H1 (cell line): ENCODE measurements around the gene CDCA4. TPM values are rescaled to one million over a fixed set of nuclear protein-coding genes. Genes with fewer than 3 reads are reported as not detected.

ENCODE experiments used
- CTCF ChIA-PET: fragments of 300-600 bp; sonication (Branson Sonifier 250); formaldehyde crosslinking; loops from one replicate; lab custom pipeline; 2021; ENCODE audit not compliant: partially characterized antibody; lab: Charles Lee
- POLR2A ChIA-PET: fragments of 300-600 bp; sonication (Branson Sonifier 250); formaldehyde crosslinking; loops from one replicate; lab custom pipeline; 2021; ENCODE audit warnings: inconsistent platforms; ENCODE audit not compliant: partially characterized antibody; lab: Charles Lee
- DNase-seq, 2 experiments: peaks; one replicate each; pipeline versions ENCODE4 v3.0.0 to v3.0.0-alpha.2; 2010 to 2022; ENCODE audit warnings: low spot score in 2 of 2, low read depth in 1 of 2, mixed read lengths in 1 of 2
- FAIRE-seq: peaks from 2 replicates; lab custom pipeline; 2011; peaks lifted over from hg19 to GRCh38; lab: Jason Lieb, UNC
- H2AFZ ChIP-seq: 2 replicates; pipeline ENCODE4 v1.8.1; 2012; ENCODE audit warnings: low read length, inconsistent platforms
- H2AK5ac ChIP-seq: 2 replicates; pipeline ENCODE4 v1.6.1; 2013; ENCODE audit warnings: low read depth, low read length
- H2BK120ac ChIP-seq: replicated peaks from 2 replicates; pipeline ENCODE3; 2013; ENCODE audit warnings: low read depth, low read length, inconsistent platforms
- H2BK12ac ChIP-seq: 2 replicates; pipeline ENCODE4 v1.6.1; 2013; ENCODE audit warnings: low read depth, low read length
- H2BK15ac ChIP-seq: 2 replicates; pipeline ENCODE4 v1.6.1; 2013; ENCODE audit warnings: low read length
- H2BK20ac ChIP-seq: 2 replicates; pipeline ENCODE4 v1.6.1; 2013; ENCODE audit warnings: low read length
- H2BK5ac ChIP-seq: 2 replicates; pipeline ENCODE4 v1.6.1; 2013; ENCODE audit warnings: low read depth, low read length
- H3K14ac ChIP-seq: 2 replicates; pipeline ENCODE4 v1.6.1; 2013; ENCODE audit warnings: inconsistent platforms; ENCODE audit not compliant: insufficient read length
- H3K18ac ChIP-seq: 2 replicates; pipeline ENCODE4 v1.6.1; 2013; ENCODE audit warnings: low read length; ENCODE audit errors: extremely low read depth
- H3K23ac ChIP-seq: 2 replicates; pipeline ENCODE4 v1.6.1; 2013; ENCODE audit warnings: inconsistent platforms; ENCODE audit not compliant: insufficient read length
- H3K23me2 ChIP-seq: 2 replicates; pipeline ENCODE4 v1.6.1; 2013; ENCODE audit warnings: low read depth, low read length
- H3K27ac ChIP-seq: 2 replicates; pipeline ENCODE4 v1.6.1; 2011; ENCODE audit warnings: low read depth, low read length, inconsistent platforms
- H3K27me3 ChIP-seq, 4 experiments: replicated peaks in 1 of 4; 1 replicate in 1 of 4; 2 replicates in 3 of 4; pipeline versions ENCODE4 v1.6.1 to v1.8.1; 2011 to 2013; ENCODE audit warnings: low read length in 3 of 4, mild to moderate bottlenecking in 3 of 4, inconsistent platforms in 2 of 4, mixed read lengths in 2 of 4, moderate library complexity in 1 of 4; ENCODE audit not compliant: control insufficient read depth in 3 of 4, insufficient read depth in 3 of 4; ENCODE audit errors: extremely low read depth in 1 of 4
- H3K36me3 ChIP-seq, 4 experiments: 2 replicates each; pipeline versions ENCODE4 v1.6.1 to v1.8.1; 2011 to 2013; ENCODE audit warnings: mild to moderate bottlenecking in 4 of 4, low read length in 3 of 4, moderate library complexity in 2 of 4, control low read depth in 1 of 4, inconsistent platforms in 1 of 4; ENCODE audit not compliant: insufficient read depth in 4 of 4, control insufficient read depth in 2 of 4
- H3K4ac ChIP-seq: replicated peaks from 2 replicates; pipeline ENCODE3; 2013; ENCODE audit warnings: low read length, low read depth, mixed read lengths, inconsistent platforms; ENCODE audit not compliant: insufficient read length
- H3K4me1 ChIP-seq, 4 experiments: replicated peaks in 1 of 4; 1 replicate in 1 of 4; 2 replicates in 3 of 4; pipeline versions ENCODE4 v1.6.1 to v1.8.1; 2011 to 2013; ENCODE audit warnings: low read length in 3 of 4, inconsistent platforms in 2 of 4, mixed read lengths in 1 of 4; ENCODE audit not compliant: insufficient read depth in 4 of 4, control insufficient read depth in 3 of 4
- H3K4me2 ChIP-seq, 2 experiments: 2 replicates each; pipeline versions ENCODE4 v1.6.1 to v1.8.1; 2011 to 2013; ENCODE audit warnings: low read depth in 2 of 2, low read length in 2 of 2, control low read depth in 1 of 2, inconsistent platforms in 1 of 2, mild to moderate bottlenecking in 1 of 2; ENCODE audit not compliant: insufficient read depth in 1 of 2
- H3K4me3 ChIP-seq, 4 experiments: fragments of 200-600, 300-600 bp in 1 of 4; sonication (generic), shearing (Covaris generic), sonication (Bioruptor Twin) in 1 of 4; 2 replicates each; pipeline versions ENCODE4 v1.5.1 to v1.8.1; 2011 to 2016; ENCODE audit warnings: low read length in 4 of 4, low read depth in 3 of 4, control low read depth in 2 of 4, inconsistent platforms in 2 of 4, mild to moderate bottlenecking in 2 of 4, mixed read lengths in 1 of 4, moderate library complexity in 1 of 4; ENCODE audit not compliant: insufficient read depth in 2 of 4; ENCODE audit errors: extremely low read depth in 1 of 4
- H3K56ac ChIP-seq: replicated peaks from 2 replicates; pipeline ENCODE3; 2013; ENCODE audit warnings: low read depth, mild to moderate bottlenecking, mixed read lengths, low read length, inconsistent platforms; ENCODE audit not compliant: insufficient read length
- H3K79me1 ChIP-seq: 2 replicates; pipeline ENCODE4 v1.6.1; 2013; ENCODE audit warnings: low read depth, low read length, control low read depth
- H3K79me2 ChIP-seq, 2 experiments: 2 replicates each; pipeline versions ENCODE4 v1.6.1 to v1.8.1; 2012 to 2013; ENCODE audit warnings: low read length in 2 of 2, mild to moderate bottlenecking in 2 of 2, inconsistent platforms in 1 of 2; ENCODE audit not compliant: insufficient read depth in 2 of 2, control insufficient read depth in 1 of 2
- H3K9ac ChIP-seq, 4 experiments: replicated peaks in 1 of 4; 1 replicate in 1 of 4; 2 replicates in 3 of 4; pipeline versions ENCODE4 v1.6.1 to v1.8.1; 2011 to 2013; ENCODE audit warnings: low read depth in 3 of 4, low read length in 3 of 4, control low read depth in 2 of 4, mild to moderate bottlenecking in 2 of 4, moderate library complexity in 2 of 4, inconsistent platforms in 1 of 4; ENCODE audit errors: extremely low read depth in 1 of 4
- H3K9me3 ChIP-seq, 2 experiments: 2 replicates each; pipeline versions ENCODE4 v1.6.1 to v1.8.1; 2012 to 2013; ENCODE audit warnings: mild to moderate bottlenecking in 2 of 2, moderate library complexity in 2 of 2, control low read depth in 1 of 2, inconsistent platforms in 1 of 2, low read depth in 1 of 2, low read length in 1 of 2, mixed read lengths in 1 of 2; ENCODE audit not compliant: insufficient read depth in 2 of 2
- H4K20me1 ChIP-seq, 2 experiments: replicated peaks in 1 of 2; 2 replicates each; pipeline versions ENCODE3 to v1.8.1; 2011 to 2013; ENCODE audit warnings: inconsistent platforms in 2 of 2, low read length in 2 of 2, mild to moderate bottlenecking in 1 of 2; ENCODE audit not compliant: insufficient read depth in 2 of 2, control insufficient read depth in 1 of 2
- H4K5ac ChIP-seq: 2 replicates; pipeline ENCODE4 v1.6.1; 2013; ENCODE audit warnings: low read length, low read depth, mixed read lengths, inconsistent platforms; ENCODE audit not compliant: insufficient read length
- H4K8ac ChIP-seq: 2 replicates; pipeline ENCODE4 v1.8.0; 2013; ENCODE audit warnings: mild to moderate bottlenecking, moderate library complexity, low read length, inconsistent platforms; ENCODE audit not compliant: insufficient read depth; ENCODE audit errors: extremely low read depth
- H4K91ac ChIP-seq: replicated peaks from 2 replicates; pipeline ENCODE3; 2013; ENCODE audit warnings: low read length, mixed read lengths, inconsistent platforms; ENCODE audit not compliant: insufficient read length
- CEBPB ChIP-seq: IDR thresholded peaks from 2 replicates; pipeline ENCODE4 v1.6.1; 2012; ENCODE audit warnings: low read depth, low read length
- EZH2 ChIP-seq: fragments of 200-600 bp; sonication (generic); IDR thresholded peaks from 2 replicates; pipeline ENCODE4 v1.7.1; 2012; ENCODE audit warnings: low read depth, mild to moderate bottlenecking, moderate library complexity, low read length, inconsistent platforms; ENCODE audit not compliant: severe bottlenecking
- POLR2A ChIP-seq, 2 experiments: IDR thresholded peaks; 1 replicate in 1 of 2; 2 replicates in 1 of 2; pipeline ENCODE4 v1.6.1; 2011; ENCODE audit warnings: low read depth in 2 of 2, low read length in 2 of 2, mild to moderate bottlenecking in 2 of 2; ENCODE audit errors: control extremely low read depth in 1 of 2
- RNF2 ChIP-seq: fragments of 200-900, 300-1000 bp; sonication (generic); IDR thresholded peaks from 2 replicates; pipeline ENCODE4 v1.7.1; 2016; ENCODE audit warnings: borderline replicate concordance, low read depth, mild to moderate bottlenecking, antibody characterized with exemption, low read length; ENCODE audit not compliant: poor library complexity, severe bottlenecking; ENCODE audit errors: missing control alignments
- SAP30 ChIP-seq: fragments of 300-600 bp; sonication (generic); IDR thresholded peaks from 2 replicates; pipeline ENCODE4 v1.7.1; 2012; ENCODE audit warnings: low read length, moderate library complexity, mild to moderate bottlenecking, inconsistent platforms; ENCODE audit not compliant: insufficient read depth, insufficient replicate concordance
- SIRT6 ChIP-seq: IDR thresholded peaks from one replicate; pipeline ENCODE4 v1.7.1; 2012; ENCODE audit warnings: low read length, inconsistent platforms
- SP2 ChIP-seq: IDR thresholded peaks from 2 replicates; pipeline ENCODE4 v1.6.1; 2012; ENCODE audit warnings: mild to moderate bottlenecking, low read length, inconsistent platforms
- TAF7 ChIP-seq: optimal IDR thresholded peaks from 2 replicates; pipeline ENCODE3; 2011; ENCODE audit warnings: low read depth, mild to moderate bottlenecking, inconsistent platforms, low read length, moderate library complexity, borderline replicate concordance
- TCF12 ChIP-seq: IDR thresholded peaks from 2 replicates; pipeline ENCODE4 v1.6.1; 2011; ENCODE audit warnings: low read depth, mild to moderate bottlenecking, low read length
- WGBS, 2 experiments: shearing (Covaris generic) in 1 of 2; methylation state at CpG; one replicate each; pipeline versions ENCODE4 v1.1.6 to v1.1.7; 2013 to 2015; ENCODE audit warnings: low lambda C conversion rate in 2 of 2, mixed read lengths in 2 of 2, inconsistent platforms in 1 of 2, low coverage in 1 of 2, missing lambda C conversion rate in 1 of 2; ENCODE audit not compliant: insufficient replicate concordance in 2 of 2, insufficient coverage in 1 of 2, insufficient read length in 1 of 2; ENCODE audit errors: extremely low coverage in 1 of 2, missing lambda C conversion rate in 1 of 2; 5-methylcytosine and 5-hydroxymethylcytosine counted together
- polyA plus RNA-seq, 7 experiments: library from polyadenylated mRNA; depleted of rRNA in 3 of 7; stranded (reverse) in 5 of 7; unstranded in 2 of 7; fragments of >200 nt in 5 of 7; fragments of 200-250 nt in 2 of 7; gene quantifications; 1 replicate in 5 of 7; 2 replicates in 1 of 7; 4 replicates in 1 of 7; pipeline versions ENCODE4 v1.2.1 to v1.2.3, GENCODE V29; 2011 to 2013; ENCODE audit warnings: missing spikeins in 2 of 7, mixed read lengths in 2 of 7
- total RNA-seq: library from RNA; stranded (reverse); fragmentation: NEBNext Ultra II Directional; extraction: Animal tissue kit (Norgen Biotek cat#: 25700); gene quantifications from 2 replicates; pipeline ENCODE4 v1.2.1, GENCODE V29; 2021
- TF ChIP-seq, protein P1 (sequence below): IDR thresholded peaks from 2 replicates; pipeline ENCODE4 v1.6.1; 2011; ENCODE audit warnings: low read length, improper control_type of control experiment
- TF ChIP-seq, protein P2 (sequence below): IDR thresholded peaks from 2 replicates; pipeline ENCODE4 v1.6.1; 2012; ENCODE audit warnings: inconsistent platforms

The CDCA4 gene
- total and polyA plus RNA-seq, 2 of the 8 experiments (the other 6 are each of a cell fraction or from before 2014, with no cell fraction given) = 49.9 to 62.4 TPM

DNA sequence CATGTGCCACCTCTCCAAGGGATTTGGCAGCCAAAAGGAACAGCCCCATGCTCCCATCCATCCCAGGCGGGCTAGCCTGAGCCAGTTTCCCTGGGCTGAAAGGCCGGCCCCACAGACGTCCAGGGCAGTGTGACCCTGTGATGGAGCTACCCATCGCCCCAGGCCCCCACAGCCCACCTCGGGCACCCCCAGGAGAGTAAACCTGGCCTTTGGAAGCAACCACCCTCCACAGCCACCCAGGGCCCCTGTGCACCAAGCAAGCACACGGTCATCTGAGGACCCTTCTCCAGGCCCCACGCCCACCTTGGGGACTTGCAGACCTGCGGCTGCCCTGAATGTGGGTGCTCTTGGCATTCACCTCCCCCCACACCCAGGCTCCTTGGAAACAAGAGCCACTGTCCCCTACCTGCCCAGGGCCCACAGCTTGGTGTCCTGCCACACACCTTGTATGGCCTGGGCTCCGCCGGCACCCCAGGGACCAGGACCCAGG, 51.1 kb downstream of the CDCA4 start:
- Histone ChIP-seq H2BK20ac (peak overlapping the region; percentile 32; the same call in 1 of the 2 replicates), H2BK15ac (no peak overlapping the region), H2AFZ (no peak overlapping the region), H3K27ac (no peak overlapping the region), H3K4me2 (no peak overlapping the region), H3K79me1 (no peaks in the 10 kb centered on the region), H2BK12ac (0 out of 2 replicates have a peak overlapping the region, but pooled peaks have one; percentile 50), H2BK5ac (no peak overlapping the region), H2AK5ac (peak overlapping the region; percentile 65; the same call in 1 of the 2 replicates), H4K20me1 (no peaks in the 10 kb centered on the region), H3K23me2 (peaks cover 5% of the 10 kb centered on the region), H3K23ac (no peak overlapping the region), H3K4ac (no peak overlapping the region), H4K5ac (no peak overlapping the region), H3K79me2 (no peaks in the 10 kb centered on the region), H3K4me3 (no peak overlapping the region), H3K27me3 (peaks cover 0 to 7% (median 5%) of the 10 kb centered on the region in 4 experiments; a peak in 3 of 7 replicates), H3K18ac (no peak overlapping the region), H3K9ac (no peak overlapping the region), H3K56ac (no peak overlapping the region), H3K4me1 (peaks cover 0 to 26% (median 16%) of the 10 kb centered on the region in 4 experiments; a peak in 6 of 7 replicates), H4K8ac (peak overlapping the region; percentile 2; the same call in 1 of the 2 replicates), H2BK120ac (no peak overlapping the region), H3K36me3 (no peaks in the 10 kb centered on the region), H3K14ac (no peak overlapping the region), H4K91ac (no peak overlapping the region), H3K9me3 (no peaks in the 10 kb centered on the region)
- 89% methylated on average over 10 of the region's 10 CpGs; no CpG with 5 or more reads in 1 of the 2 experiments for WGBS, 2 experiments
- CTCF ChIA-PET = interaction anchor here (0.5 to 11.5 kb wide), 11 partner anchors 9 to 120 kb away, joined by 3 to 161 read pairs (median 4); no protein-coding TSS in a partner anchor
- no peak for DNase-seq
- POLR2A ChIA-PET = interaction anchor here (0.8 to 1.5 kb wide), 5 partner anchors 9 to 175 kb away, joined by 3 to 6 read pairs (median 4); no protein-coding TSS in a partner anchor
- FAIRE-seq = no peak
- TF ChIP-seq TAF7 (no peak), CEBPB (no peak), SIRT6 (no peak), RNF2 (no peak), SP2 (no peak), EZH2 (no peak), TCF12 (no peak), POLR2A (IDR thresholded peaks at IDR 0.05; ENCODE audit: control extremely low read depth in 1 of 2, low read depth in 2 of 2, low read length in 2 of 2) (no peak), SAP30 (no peak)
- TF ChIP-seq, protein P1, sequence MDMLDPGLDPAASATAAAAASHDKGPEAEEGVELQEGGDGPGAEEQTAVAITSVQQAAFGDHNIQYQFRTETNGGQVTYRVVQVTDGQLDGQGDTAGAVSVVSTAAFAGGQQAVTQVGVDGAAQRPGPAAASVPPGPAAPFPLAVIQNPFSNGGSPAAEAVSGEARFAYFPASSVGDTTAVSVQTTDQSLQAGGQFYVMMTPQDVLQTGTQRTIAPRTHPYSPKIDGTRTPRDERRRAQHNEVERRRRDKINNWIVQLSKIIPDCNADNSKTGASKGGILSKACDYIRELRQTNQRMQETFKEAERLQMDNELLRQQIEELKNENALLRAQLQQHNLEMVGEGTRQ = no peak
- TF ChIP-seq, protein P2, sequence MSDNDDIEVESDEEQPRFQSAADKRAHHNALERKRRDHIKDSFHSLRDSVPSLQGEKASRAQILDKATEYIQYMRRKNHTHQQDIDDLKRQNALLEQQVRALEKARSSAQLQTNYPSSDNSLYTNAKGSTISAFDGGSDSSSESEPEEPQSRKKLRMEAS = no peak
